ENCODE results near the gene SLC35F4. TPM values are rescaled to one million over a fixed set of nuclear protein-coding genes. Genes with fewer than 3 reads are reported as not detected.
"Not testable (repeated sequence)": the region's sequence is repeated elsewhere in the genome, so short reads cannot be mapped to it uniquely, and the experiment has no call there.

The SLC35F4 gene
- total and polyA plus RNA-seq, 2 experiments from 2014 or later: 0.07 TPM; not detected in 1

- H2AFZ ChIP-seq: no peak overlapping the region
Measured at GRCh38 chr14:57725399-57726077, 140.4 kb downstream of the SLC35F4 start.

GRCh38 chr14:57722141-57722540 lies 143.8 kb downstream of the SLC35F4 start:
- H3K4me2 ChIP-seq; H3K4me1 ChIP-seq (ENCODE audit: insufficient read depth); H3K9me3 ChIP-seq (ENCODE audit: low read depth); H2AFZ ChIP-seq; H3K27me3 ChIP-seq; H3K4me3 ChIP-seq; H3K79me2 ChIP-seq; H3K27ac ChIP-seq; H3K9me2 ChIP-seq (replicated peaks; ENCODE audit: insufficient read depth); DNase-seq (ENCODE audit: low spot score); H3K36me3 ChIP-seq (replicated peaks; ENCODE audit: insufficient read depth, low read depth); H4K20me1 ChIP-seq (ENCODE audit: insufficient read depth, poor library complexity, severe bottlenecking): not testable (repeated sequence)

More at GRCh38 chr14:57725399-57726077, 140.4 kb downstream of the SLC35F4 start:
- TF ChIP-seq EZH2phosphoT487 (IDR thresholded peaks at IDR 0.05; ENCODE audit: low read depth, severe bottlenecking, unreplicated experiment) (no peak), CTCF (IDR thresholded peaks at IDR 0.05; ENCODE audit: poor library complexity) (no peak)
- DNase-seq (ENCODE audit: low spot score): peak; percentile 19
- Histone ChIP-seq H3K36me3 (replicated peaks; ENCODE audit: insufficient read depth, low read depth) (no peaks in the 10 kb centered on the region), H4K20me1 (ENCODE audit: insufficient read depth, poor library complexity, severe bottlenecking) (no peaks in the 10 kb centered on the region), H3K9me3 (ENCODE audit: low read depth) (no peaks in the 10 kb centered on the region), H3K79me2 (no peaks in the 10 kb centered on the region), H3K9me2 (replicated peaks; ENCODE audit: insufficient read depth) (no peaks in the 10 kb centered on the region), H3K27ac (no peak overlapping the region), H3K4me1 (ENCODE audit: insufficient read depth) (no peaks in the 10 kb centered on the region), H3K27me3 (no peaks in the 10 kb centered on the region), H3K4me3 (no peak overlapping the region), H3K4me2 (no peak overlapping the region)
- WGBS (ENCODE audit: low lambda C conversion rate, missing lambda C conversion rate): 73% methylated on average over 2 of the region's 2 CpGs

GRCh38 chr14:57714487-57714931 lies 151.4 kb downstream of the SLC35F4 start:
- H3K4me3 ChIP-seq: no peak overlapping the region
- H3K27me3 ChIP-seq: no peaks in the 10 kb centered on the region
- H3K36me3 ChIP-seq (replicated peaks; ENCODE audit: insufficient read depth, low read depth): no peaks in the 10 kb centered on the region
- H3K27ac ChIP-seq: no peak overlapping the region
- TF ChIP-seq EZH2phosphoT487 (IDR thresholded peaks at IDR 0.05; ENCODE audit: low read depth, severe bottlenecking, unreplicated experiment) (no peak), EZH2 (IDR thresholded peaks at IDR 0.05; ENCODE audit: borderline replicate concordance) (no peak), CTCF (IDR thresholded peaks at IDR 0.05; ENCODE audit: poor library complexity) (no peak)
- H3K79me2 ChIP-seq: no peaks in the 10 kb centered on the region
- H3K9me2 ChIP-seq (replicated peaks; ENCODE audit: insufficient read depth): no peaks in the 10 kb centered on the region
- H2AFZ ChIP-seq: no peak overlapping the region
- DNase-seq (ENCODE audit: low spot score): no peak
- no peaks in the 10 kb centered on the region for H4K20me1 ChIP-seq (ENCODE audit: insufficient read depth, poor library complexity, severe bottlenecking)
- H3K4me2 ChIP-seq: no peak overlapping the region
- H3K9me3 ChIP-seq (ENCODE audit: low read depth): no peaks in the 10 kb centered on the region
- H3K4me1 ChIP-seq (ENCODE audit: insufficient read depth): no peaks in the 10 kb centered on the region
- WGBS (ENCODE audit: low lambda C conversion rate, missing lambda C conversion rate): 13% methylated on average over 3 of the region's 3 CpGs

GRCh38 chr14:57712698-57713097 lies 153.2 kb downstream of the SLC35F4 start:
- Histone ChIP-seq H3K4me3 (no peak overlapping the region), H3K9me3 (ENCODE audit: low read depth) (no peaks in the 10 kb centered on the region), H3K79me2 (no peaks in the 10 kb centered on the region), H3K4me2 (no peak overlapping the region), H2AFZ (no peak overlapping the region), H3K36me3 (replicated peaks; ENCODE audit: insufficient read depth, low read depth) (no peaks in the 10 kb centered on the region), H3K27ac (no peak overlapping the region), H3K9me2 (replicated peaks; ENCODE audit: insufficient read depth) (no peaks in the 10 kb centered on the region), H3K4me1 (ENCODE audit: insufficient read depth) (no peaks in the 10 kb centered on the region), H4K20me1 (ENCODE audit: insufficient read depth, poor library complexity, severe bottlenecking) (no peaks in the 10 kb centered on the region), H3K27me3 (no peaks in the 10 kb centered on the region)
- no peak for DNase-seq (ENCODE audit: low spot score)
- TF ChIP-seq EZH2phosphoT487 (IDR thresholded peaks at IDR 0.05; ENCODE audit: low read depth, severe bottlenecking, unreplicated experiment) (no peak), CTCF (IDR thresholded peaks at IDR 0.05; ENCODE audit: poor library complexity) (no peak)
- WGBS (ENCODE audit: low lambda C conversion rate, missing lambda C conversion rate): 88% methylated on average over 3 of the region's 3 CpGs
